Inflammatory macrophage treated with lipopolysaccharide for 4 hours (primary cell): ENCODE measurements around the gene CANT1.
"Not testable (repeated sequence)": the region's sequence is repeated elsewhere in the genome, so short reads cannot be mapped to it uniquely, and the experiment has no call there.

ENCODE experiments used
- DNase-seq: peaks from one replicate; pipeline ENCODE4 v3.0.0-alpha.2; 2020

Gene CANT1

DNA sequence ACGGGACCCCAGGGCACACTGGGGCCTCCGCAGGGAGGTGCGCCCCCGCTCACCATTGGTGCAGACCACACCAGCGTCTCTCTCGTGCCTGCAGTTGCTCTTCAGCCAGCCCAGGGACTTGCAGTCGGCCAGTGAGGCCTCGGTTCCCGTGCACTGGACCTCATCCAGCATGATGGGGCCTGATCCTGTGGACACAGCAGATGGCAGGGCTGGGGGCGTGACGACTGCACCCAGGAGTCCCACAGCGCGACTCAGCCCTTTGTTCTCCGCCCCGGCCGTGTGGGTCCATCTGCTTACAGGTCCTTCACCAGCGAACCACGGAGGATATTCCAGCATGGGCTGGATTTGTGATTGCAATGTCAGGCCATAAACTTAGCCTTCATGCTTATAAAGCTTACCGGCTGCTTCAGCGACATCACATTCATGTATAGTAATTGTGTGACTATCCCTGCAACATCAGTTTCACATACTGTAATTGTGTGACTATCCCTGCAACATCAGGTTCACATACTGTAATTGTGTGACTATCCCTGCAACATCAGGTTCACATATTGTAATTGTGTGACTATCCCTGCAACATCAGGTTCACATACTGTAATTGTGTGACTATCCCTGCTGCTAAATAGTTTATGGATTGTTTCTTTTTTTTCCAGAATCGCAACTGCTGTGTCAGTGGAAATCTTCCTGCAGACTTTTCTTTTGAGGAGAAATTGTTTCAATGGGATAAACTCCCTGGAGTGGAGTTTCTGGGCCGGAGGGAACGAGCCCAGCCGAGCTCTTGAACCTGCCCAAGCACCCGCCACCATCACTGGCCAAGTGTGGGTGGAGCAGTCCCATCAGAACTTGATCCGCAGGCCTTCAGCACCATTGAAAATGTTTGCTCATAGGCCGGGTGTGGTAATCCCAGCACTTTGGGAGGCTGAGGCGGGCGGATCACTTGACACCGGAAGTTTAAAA, 34.7 kb downstream of the CANT1 start:
- peak; percentile 42 for DNase-seq

- DNase-seq = no peak
Observed at GRCh38 chr17:78973792-78974520, 35.6 kb downstream of the CANT1 start.

DNA sequence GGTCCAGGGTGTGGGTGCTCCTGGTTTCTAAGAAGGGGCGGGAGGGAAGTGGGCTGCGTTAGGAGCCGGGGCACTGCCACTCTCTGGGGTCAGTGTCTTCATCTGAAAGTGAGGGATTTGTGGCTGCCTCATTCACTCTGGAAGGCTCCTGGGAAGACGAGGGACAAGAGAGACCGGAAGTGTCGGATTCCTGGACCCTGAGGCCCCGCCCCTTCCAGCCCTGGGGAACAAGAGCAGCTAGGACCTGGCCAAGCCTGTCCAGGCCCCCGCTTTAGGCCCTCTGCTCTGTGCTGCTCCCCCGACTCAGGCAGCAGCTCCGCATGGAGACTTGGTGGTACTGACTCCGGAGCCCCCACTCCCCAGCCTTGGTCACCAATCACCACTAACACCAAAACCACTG, 36.4 kb downstream of the CANT1 start:
- DNase-seq = no peak

GRCh38 chr17:78972507-78973105, 37.0 kb downstream of the CANT1 start:
- DNase-seq = no peak

GRCh38 chr17:78971756-78972506, 37.6 kb downstream of the CANT1 start:
- DNase-seq = no peak

DNA sequence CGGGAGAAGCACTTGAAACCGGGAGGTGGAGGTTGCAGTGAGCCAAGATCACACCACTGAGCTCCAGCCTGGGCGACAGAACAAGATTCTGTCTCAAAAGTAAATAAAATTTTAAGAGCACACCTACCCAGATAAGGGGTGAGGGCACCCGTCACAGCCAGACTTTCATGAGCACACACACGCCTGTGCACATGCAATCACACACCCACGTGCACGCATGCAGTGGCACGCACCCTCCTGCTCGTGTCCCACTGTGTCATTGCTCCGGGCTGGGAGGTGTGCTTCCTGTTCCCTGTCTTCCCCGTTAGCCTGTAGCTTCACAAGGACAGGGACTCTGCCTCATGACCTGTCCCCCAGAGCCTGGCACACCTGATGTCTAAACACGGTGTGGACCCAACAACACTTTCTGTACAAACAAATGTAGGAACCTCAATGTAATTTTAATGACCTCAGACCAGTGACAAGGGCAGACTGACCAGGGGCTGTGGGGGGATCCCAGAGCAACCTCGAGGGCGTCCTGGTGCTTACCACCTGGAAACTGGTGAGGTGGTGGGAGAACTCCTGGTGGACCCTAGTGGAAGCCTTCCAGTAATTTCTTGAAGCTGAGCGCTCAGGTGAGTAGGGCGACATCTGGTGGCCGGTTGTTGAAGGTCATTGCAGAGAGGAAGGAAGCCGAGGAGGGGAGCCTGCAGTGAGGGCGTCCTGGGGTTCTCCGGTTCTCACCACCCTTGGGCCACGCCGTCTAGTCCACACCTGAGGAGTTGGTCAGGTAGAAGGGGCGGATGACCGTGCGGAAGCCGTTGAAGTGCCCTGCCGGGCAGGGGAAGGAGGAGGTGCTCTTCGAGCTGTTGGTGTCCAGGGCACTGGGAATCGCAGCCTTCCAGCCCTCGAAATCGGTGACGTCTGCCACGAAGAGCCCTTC, 38.5 kb downstream of the CANT1 start:
- DNase-seq = peak; percentile 72

DNA sequence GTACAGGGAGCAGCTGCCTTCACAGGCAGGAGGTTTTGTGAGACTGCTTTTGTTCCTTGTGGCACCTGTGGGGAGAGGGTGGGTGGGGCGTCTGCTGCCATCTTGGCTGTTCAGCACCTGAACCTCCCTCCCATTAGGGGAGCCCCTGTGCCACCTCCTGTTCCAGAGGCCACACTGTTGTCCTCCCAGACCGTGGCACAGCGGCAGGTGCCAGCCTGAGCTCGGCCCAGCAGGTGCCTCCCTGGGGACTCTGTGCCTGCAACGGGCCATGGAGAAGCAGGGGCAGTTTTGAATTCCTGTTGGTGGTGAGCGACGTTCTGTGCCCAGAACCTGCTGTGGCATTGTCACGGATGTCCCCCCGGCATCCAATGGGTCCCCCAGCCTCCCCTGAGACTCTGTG, 39.7 kb downstream of the CANT1 start:
- DNase-seq = no peak

- DNase-seq = no peak
Observed at GRCh38 chr17:78967782-78968362, 41.7 kb downstream of the CANT1 start.

- no peak for DNase-seq
Observed at GRCh38 chr17:78966910-78967600, 42.5 kb downstream of the CANT1 start.

GRCh38 chr17:78966123-78966813, 43.3 kb downstream of the CANT1 start:
- DNase-seq = no peak

DNA sequence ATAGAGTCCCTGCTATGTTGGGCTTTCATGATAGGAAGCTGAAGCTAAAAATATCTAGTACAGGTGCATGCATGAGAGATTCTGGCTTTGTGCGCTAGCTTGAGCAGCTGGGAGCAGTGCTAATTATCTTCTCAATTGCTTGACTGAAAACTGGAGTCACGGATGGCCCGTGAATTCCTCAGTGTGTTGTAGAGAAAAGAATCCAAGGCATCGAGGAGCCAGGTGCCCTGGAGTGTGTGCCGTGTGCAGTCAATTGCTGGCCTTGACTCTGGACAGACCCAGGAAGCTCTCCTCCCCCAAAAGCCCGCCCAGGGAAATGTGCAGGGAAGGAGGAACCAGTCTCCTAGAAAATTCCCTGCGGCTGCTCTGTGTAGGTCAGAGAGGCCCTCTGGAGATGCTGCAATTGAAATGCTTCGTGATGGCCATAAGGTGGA, 44.1 kb downstream of the CANT1 start:
- no peak for DNase-seq

DNA sequence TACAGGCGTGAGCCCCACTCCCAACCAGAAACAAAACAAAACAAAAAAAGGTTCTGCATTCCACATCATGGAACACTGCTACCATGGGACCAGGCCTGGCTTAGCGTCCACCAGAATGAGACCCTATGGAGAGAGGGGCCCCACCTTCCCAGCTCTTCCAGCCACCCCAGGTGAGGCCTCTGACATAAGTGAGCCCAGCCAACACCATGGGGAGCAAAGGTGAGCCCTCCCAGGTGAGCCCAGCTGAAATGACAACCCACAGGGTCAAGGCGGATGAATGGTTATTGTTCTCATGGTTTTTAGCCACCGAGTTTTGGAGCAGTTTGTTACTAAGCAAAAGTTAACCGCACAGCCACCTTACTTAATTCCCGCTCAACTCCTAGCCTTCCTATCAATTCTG, 46.2 kb downstream of the CANT1 start:
- no peak for DNase-seq

DNA sequence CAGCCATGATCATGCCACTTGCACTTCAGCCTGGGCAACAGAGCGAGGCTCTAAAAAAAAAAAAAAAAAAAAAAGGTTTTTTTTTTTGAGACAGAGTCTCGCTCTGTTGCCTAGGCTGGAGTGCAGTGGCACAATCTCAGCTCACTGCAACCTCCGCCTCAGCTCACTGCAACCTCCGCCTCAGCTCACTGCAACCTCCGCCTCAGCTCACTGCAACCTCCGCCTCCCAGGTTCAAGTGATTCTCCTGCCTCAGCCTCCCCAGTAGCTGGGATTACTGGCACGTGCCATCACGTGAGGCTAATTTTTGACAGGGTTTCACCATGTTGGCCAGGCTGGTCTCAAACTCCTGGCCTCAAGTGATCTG, 46.6 kb downstream of the CANT1 start:
- DNase-seq = not testable (repeated sequence)

DNA sequence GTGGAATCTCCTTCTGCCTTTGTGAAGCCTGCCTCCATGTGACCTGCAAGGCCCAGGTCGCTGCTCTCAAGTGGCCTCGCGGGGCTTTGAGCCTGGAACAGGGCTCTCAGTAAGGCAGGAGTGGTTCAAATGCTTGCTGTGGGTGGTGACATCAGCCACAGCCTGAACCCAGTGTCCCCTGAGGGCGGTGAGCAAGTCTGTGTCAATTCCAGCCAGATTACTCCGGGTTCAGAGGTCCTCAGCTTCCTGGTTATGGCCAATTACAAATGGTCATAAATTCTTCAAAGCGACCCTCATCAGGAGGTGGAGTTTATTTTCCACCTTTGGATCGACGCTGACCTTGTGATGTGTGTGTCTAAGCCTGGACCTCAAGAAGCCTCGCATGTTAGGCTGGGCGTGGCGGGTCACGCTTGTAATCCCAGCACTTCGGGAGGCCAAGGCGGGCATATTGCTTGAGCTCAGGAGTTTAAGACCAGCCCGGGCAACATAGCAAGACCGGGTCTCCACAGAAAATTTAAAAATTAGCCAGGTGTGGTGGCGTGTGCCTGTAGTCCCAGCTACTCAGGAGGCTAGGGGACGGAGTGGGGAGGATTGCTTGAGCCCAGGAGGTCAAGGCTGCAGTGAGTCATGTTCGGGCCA, 47.1 kb downstream of the CANT1 start:
- DNase-seq = no peak

DNA sequence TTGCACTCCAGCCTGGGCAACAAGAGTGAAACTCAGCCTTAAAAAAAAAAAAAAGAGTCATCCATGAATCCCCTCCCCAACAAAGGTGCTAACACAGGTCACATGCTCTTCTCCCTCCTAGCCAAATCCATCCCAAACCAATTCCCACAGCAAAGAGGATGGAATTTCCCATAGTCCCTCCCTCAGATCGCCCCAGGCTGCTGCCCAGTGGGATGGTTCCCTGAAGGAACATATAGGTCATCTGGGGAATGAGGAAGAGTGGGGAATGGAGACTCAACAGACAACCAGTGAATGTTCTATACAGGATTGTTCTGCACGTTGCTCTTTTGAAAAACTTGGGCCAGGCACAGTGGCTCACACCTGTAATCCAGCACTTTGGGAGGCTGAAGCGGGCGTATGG, 48.0 kb downstream of the CANT1 start:
- no peak for DNase-seq

GRCh38 chr17:78960928-78961327, 48.6 kb downstream of the CANT1 start:
- DNase-seq = no peak

DNA sequence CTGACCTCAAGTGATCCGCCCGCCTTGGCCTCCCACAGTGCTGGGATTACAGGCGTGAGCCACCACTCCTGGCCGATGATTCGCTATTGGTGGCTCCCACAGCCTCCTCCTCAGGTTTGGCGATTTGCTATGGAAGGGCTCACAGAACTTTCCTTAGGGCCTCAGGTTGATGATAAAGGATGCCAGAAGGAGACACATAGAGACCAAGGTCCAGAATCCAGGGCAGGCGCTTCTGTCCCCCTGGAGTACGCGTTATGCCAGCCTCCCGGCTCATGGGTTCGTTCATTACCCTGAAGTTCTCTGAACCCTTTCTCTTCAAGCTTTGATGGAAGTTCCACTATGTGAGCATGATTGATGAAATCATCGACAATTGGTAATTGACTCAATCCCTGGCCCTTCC, 49.8 kb downstream of the CANT1 start:
- DNase-seq = no peak

DNA sequence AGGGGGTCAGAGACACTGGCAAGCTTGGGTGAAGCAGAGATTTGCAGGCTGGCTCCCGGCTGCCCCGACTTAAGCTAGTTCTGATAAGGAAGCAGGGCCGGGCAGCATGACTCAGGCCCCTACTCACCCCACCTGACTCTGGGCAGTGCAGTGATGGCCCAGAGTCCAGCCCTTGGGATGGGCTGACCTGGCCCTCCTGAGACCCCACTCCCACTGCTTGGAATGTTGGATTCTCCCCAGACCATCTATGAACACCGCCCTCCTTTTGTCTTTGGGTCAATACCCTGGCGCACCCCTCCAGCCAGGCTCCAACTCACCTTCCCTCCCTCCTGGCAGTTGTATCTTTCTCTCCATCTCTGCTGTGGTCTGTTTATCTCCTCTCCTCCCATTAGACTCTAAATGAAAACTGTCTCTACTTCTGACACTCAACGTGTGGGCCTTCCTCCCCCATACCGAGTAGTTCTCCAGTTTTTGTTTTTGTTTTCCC, 50.9 kb downstream of the CANT1 start:
- peak; percentile 18 for DNase-seq

DNA sequence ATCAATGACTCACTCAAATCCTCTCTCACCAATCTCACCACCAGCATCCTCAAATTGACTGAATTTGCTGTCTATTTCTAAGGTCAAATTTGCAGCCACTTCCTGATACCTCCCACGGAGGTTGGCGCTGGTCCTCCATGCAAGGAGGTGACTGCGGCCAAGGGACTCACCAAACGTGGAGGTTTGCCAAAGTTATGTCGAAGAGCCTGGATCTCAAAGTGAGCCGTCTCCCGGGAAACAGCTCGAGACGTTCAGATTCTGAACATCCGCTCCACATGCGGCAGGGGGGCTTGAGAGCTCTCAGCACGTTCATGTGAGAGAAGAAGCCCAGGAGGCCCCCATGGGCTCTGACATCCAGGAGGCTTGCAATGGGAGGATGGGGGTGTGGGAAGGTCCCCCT, 52.4 kb downstream of the CANT1 start:
- DNase-seq = no peak
